Adrenal gland (tissue), 12 donors: Measurements from ENCODE around the gene RPTOR. TPM values are rescaled to one million over a fixed set of nuclear protein-coding genes. Genes with fewer than 3 reads are reported as not detected.
A peak's percentile ranks its signal among the peaks of the same experiment; 100 is the strongest.

Experiments
- DNase-seq, 7 donors: peaks; one replicate each; pipeline ENCODE4 v3.0.0-alpha.2; 2019 to 2020
- H3K27ac ChIP-seq, 5 donors: fragments of 200-600 bp; sonication (generic) in 4 of 5; 1 replicate in 3 of 5; 2 replicates in 2 of 5; pipeline versions ENCODE4 v1.5.1 to v1.8.0; 2016 to 2020; ENCODE audit warnings: mild to moderate bottlenecking in 1 of 5
- H3K27me3 ChIP-seq: fragments of 200-600 bp; 2 replicates; pipeline ENCODE4 v1.8.0; 2021
- H3K36me3 ChIP-seq, 2 donors: fragments of 200-600 bp; replicated peaks in 1 of 2; 1 replicate in 1 of 2; 2 replicates in 1 of 2; pipeline versions ENCODE4 v1.5.1 to v1.8.0; 2018 to 2022
- H3K4me1 ChIP-seq, 2 donors: fragments of 200-600 bp; replicated peaks in 1 of 2; 1 replicate in 1 of 2; 2 replicates in 1 of 2; pipeline versions ENCODE4 v1.5.1 to v1.8.0; 2018 to 2021
- H3K4me3 ChIP-seq, 4 donors: fragments of 200-600 bp; sonication (generic) in 3 of 4; one replicate each; pipeline ENCODE4 v1.5.1; 2016 to 2018
- H3K9me3 ChIP-seq, 3 donors: fragments of 200-600 bp; sonication (generic) in 1 of 3; replicated peaks in 1 of 3; 1 replicate in 2 of 3; 2 replicates in 1 of 3; pipeline versions ENCODE4 v1.5.1 to v1.8.0; 2016 to 2021
- CTCF ChIP-seq, 6 experiments: fragments of 450-650 bp in 4 of 6; fragments of 200-600 bp in 2 of 6; sonication (generic) in 1 of 6; IDR thresholded peaks; 1 replicate in 5 of 6; 2 replicates in 1 of 6; pipeline versions ENCODE4 v1.5.1 to v1.8.0; 2016 to 2021; ENCODE audit warnings: antibody characterized with exemption in 6 of 6, mild to moderate bottlenecking in 2 of 6, moderate library complexity in 1 of 6
- POLR2A ChIP-seq, 2 donors: fragments of 450-650 bp; IDR thresholded peaks; one replicate each; pipeline ENCODE4 v1.6.1; 2017; ENCODE audit warnings: antibody characterized with exemption in 2 of 2, mild to moderate bottlenecking in 2 of 2, moderate library complexity in 1 of 2
- WGBS, 4 donors: extraction: QIAGEN DNeasy Blood & Tissue Kit in 2 of 4; methylation state at CpG; one replicate each; pipeline versions ENCODE4 v1.1.5 to v1.1.7; 2013 to 2017; 5-methylcytosine and 5-hydroxymethylcytosine counted together
- intact Hi-C, 2 donors: fragments of 100-400 bp; cut with DNase I; formaldehyde crosslinking; loops; one replicate each; pipeline versions ENCODE4 v1.14.1 to v1.15.0; 2022 to 2023
- polyA plus RNA-seq, 3 donors: library from polyadenylated mRNA; stranded (reverse); fragments of 200-250 nt in 2 of 3; fragments of 350-450 nt in 1 of 3; fragmentation: Illumina TruSeq in 1 of 3; extraction: RNeasy Lipid Tissue Mini Kit (QIAGEN cat#74804) in 1 of 3; gene quantifications; one replicate each; pipeline ENCODE4 v1.2.3, GENCODE V29; 2013 to 2014
- total RNA-seq, 9 donors: library from RNA; depleted of rRNA in 4 of 9; stranded (reverse); fragments of >200 nt in 4 of 9; fragments of 120-200 nt in 1 of 9; fragmentation: NEBNext Ultra II Directional in 1 of 9; extraction: Animal tissue kit (Norgen Biotek cat#: 25700) in 1 of 9; gene quantifications; one replicate each; pipeline versions ENCODE4 v1.1.0 to v1.2.4, GENCODE V29; 2013 to 2023
- donor health status: healthy with polysubstance abuse.
- donor health status: Bipolar disorder and iron deficiency.
- donor health status: DM: yes; HTN: yes; CAD: no.
- donor health status: DM: no; HTN: no; CAD: no.
- donor health status: DM: no; HTN: no; CAD: no.
- donor health status: DM: yes; HTN: yes; CAD: no.

RPTOR gene
- total and polyA plus RNA-seq, 12 donors = 9.7 to 53.3 (median 29.7) TPM

DNA sequence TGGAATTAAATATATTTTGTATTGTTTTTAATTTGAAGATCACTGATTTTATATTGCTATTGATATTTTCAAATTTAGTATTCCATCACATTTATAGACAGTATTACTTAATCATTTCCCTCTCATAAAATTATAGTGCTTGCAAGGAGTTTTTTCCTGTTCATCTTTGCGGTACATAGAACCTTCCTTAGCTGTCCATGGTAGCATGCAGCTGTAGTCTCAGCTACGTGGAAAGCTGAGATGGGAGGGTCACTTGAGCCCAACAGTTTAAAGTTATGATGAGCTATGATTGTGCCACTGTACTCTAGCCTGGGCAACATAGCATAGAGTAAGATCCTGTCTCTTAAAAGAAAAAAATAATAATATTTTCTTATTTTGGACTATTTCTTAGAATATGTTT, 231.2 kb downstream of the RPTOR start:
- H3K4me3 ChIP-seq = no peak overlapping the region
- intact Hi-C loops = no loop called here
- H3K9me3 ChIP-seq = no peaks in the 10 kb centered on the region
- peaks cover 0 to 5% of the 10 kb centered on the region in 2 donors for H3K4me1 ChIP-seq
- H3K27ac ChIP-seq = no peak overlapping the region
- no peaks in the 10 kb centered on the region for H3K27me3 ChIP-seq
- 89 to 98% (median 90%) methylated on average over 2 of the region's 2 CpGs for WGBS, 4 donors
- no peak for DNase-seq
- no peaks in the 10 kb centered on the region for H3K36me3 ChIP-seq
- TF ChIP-seq CTCF (IDR thresholded peaks at IDR 0.05) = no peak
- TF ChIP-seq POLR2A (IDR thresholded peaks at IDR 0.05) = no peak

GRCh38 chr17:80777274-80777673, 232.6 kb downstream of the RPTOR start:
- no peaks in the 10 kb centered on the region for H3K27me3 ChIP-seq
- 95 to 98% (median 97%) methylated on average over 6 of the region's 6 CpGs for WGBS, 4 donors
- intact Hi-C loops = no loop called here
- peaks cover 0 to 5% of the 10 kb centered on the region in 2 donors for H3K4me1 ChIP-seq
- no peak overlapping the region for H3K4me3 ChIP-seq
- no peak overlapping the region for H3K27ac ChIP-seq
- no peaks in the 10 kb centered on the region for H3K9me3 ChIP-seq
- H3K36me3 ChIP-seq = no peaks in the 10 kb centered on the region
- DNase-seq = peak in 1 of 7 donors; percentile 29
- no peak for TF ChIP-seq POLR2A (IDR thresholded peaks at IDR 0.05)
- no peak for TF ChIP-seq CTCF (IDR thresholded peaks at IDR 0.05)

DNA sequence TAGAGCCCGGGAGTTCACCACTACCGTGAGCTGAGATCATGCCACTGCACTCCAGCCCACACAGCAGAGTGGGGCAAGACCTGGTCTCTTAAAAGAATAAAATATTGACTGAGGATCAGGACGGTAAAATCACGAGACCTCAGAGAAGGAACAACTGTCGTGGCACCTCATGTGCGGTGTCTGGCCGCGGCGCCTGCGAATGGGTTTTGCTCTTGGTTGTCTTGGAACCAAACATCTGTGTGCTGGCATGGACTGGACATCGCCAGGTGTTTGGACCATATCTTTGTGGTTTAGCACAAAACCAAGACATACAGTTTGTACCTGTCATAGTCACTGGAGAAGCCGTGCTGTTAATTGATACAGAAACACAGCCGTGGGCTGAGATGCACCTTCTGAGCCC, 234.1 kb downstream of the RPTOR start:
- Histone ChIP-seq H3K4me3 (no peak overlapping the region), H3K27ac (no peak overlapping the region), H3K4me1 (peaks cover 0 to 18% of the 10 kb centered on the region in 2 donors), H3K9me3 (no peaks in the 10 kb centered on the region), H3K27me3 (no peaks in the 10 kb centered on the region), H3K36me3 (no peaks in the 10 kb centered on the region)
- intact Hi-C loops = no loop called here
- WGBS, 4 donors = 96 to 99% (median 98%) methylated on average over 13 of the region's 13 CpGs
- no peak for DNase-seq
- TF ChIP-seq POLR2A (IDR thresholded peaks at IDR 0.05) = no peak
- no peak for TF ChIP-seq CTCF (IDR thresholded peaks at IDR 0.05)

- no peaks in the 10 kb centered on the region for H3K27me3 ChIP-seq
- no peak overlapping the region for H3K4me3 ChIP-seq
- H3K9me3 ChIP-seq = no peaks in the 10 kb centered on the region
- peaks cover 0 to 18% of the 10 kb centered on the region in 2 donors for H3K4me1 ChIP-seq
- intact Hi-C loops = no loop called here
- H3K36me3 ChIP-seq = no peaks in the 10 kb centered on the region
- DNase-seq = peak in 1 of 7 donors; percentile 55
- WGBS, 4 donors = 97 to 99% (median 98%) methylated on average over 14 to 24 of the region's 24 CpGs
- TF ChIP-seq POLR2A (IDR thresholded peaks at IDR 0.05) (no peak), CTCF (IDR thresholded peaks at IDR 0.05) (no peak)
- H3K27ac ChIP-seq = peak overlapping the region in 2 of 5 donors; percentile 24 to 64
Measured at GRCh38 chr17:80779336-80779735, 234.7 kb downstream of the RPTOR start.
